Testis (tissue), 3 donors: ENCODE data around the gene PTPRD. TPM values are rescaled to one million over a fixed set of nuclear protein-coding genes. Genes with fewer than 3 reads are reported as not detected.

ENCODE experiments used
- DNase-seq: peaks from one replicate; pipeline ENCODE4 v3.0.0-alpha.2; 2019
- H3K27ac ChIP-seq, 2 donors: fragments of 200-600 bp; sonication (generic); one replicate each; pipeline ENCODE4 v1.5.1; 2019
- H3K27me3 ChIP-seq: fragments of 200-600 bp; sonication (generic); one replicate; pipeline ENCODE4 v1.5.1; 2019
- H3K36me3 ChIP-seq: fragments of 200-600 bp; sonication (generic); one replicate; pipeline ENCODE4 v1.5.1; 2017; ENCODE audit warnings: low read depth; ENCODE audit errors: missing control alignments
- H3K4me1 ChIP-seq: fragments of 200-600 bp; sonication (generic); one replicate; pipeline ENCODE4 v1.5.1; 2019
- H3K4me3 ChIP-seq, 2 donors: fragments of 200-600 bp; sonication (generic); one replicate each; pipeline ENCODE4 v1.5.1; 2017 to 2019
- H3K9me3 ChIP-seq: fragments of 200-600 bp; sonication (generic); one replicate; pipeline ENCODE4 v1.5.1; 2017
- CTCF ChIP-seq, 3 experiments: fragments of 450-650 bp in 2 of 3; fragments of 200-600 bp in 1 of 3; sonication (generic) in 1 of 3; IDR thresholded peaks; one replicate each; pipeline ENCODE4 v1.5.1; 2016 to 2019; ENCODE audit warnings: antibody characterized with exemption in 3 of 3, mild to moderate bottlenecking in 2 of 3, moderate library complexity in 1 of 3
- POLR2A ChIP-seq: fragments of 450-650 bp; IDR thresholded peaks from one replicate; pipeline ENCODE4 v1.6.1; 2017; ENCODE audit warnings: antibody characterized with exemption, mild to moderate bottlenecking, moderate library complexity
- WGBS, 2 donors: methylation state at CpG; one replicate each; pipeline ENCODE4 v1.1.5; 2018; 5-methylcytosine and 5-hydroxymethylcytosine counted together
- intact Hi-C: fragments of 100-400 bp; cut with DNase I; formaldehyde crosslinking; loops from one replicate; pipeline ENCODE4 v1.15.1; 2023; ENCODE audit warnings: low total_unique reads
- polyA plus RNA-seq: library from polyadenylated mRNA; stranded (reverse); fragments of 350-450 nt; fragmentation: Illumina TruSeq; extraction: RNeasy Lipid Tissue Mini Kit (QIAGEN cat#74804); gene quantifications from one replicate; pipeline ENCODE4 v1.2.3, GENCODE V29; 2014; ENCODE audit warnings: low read depth, low replicate concordance; ENCODE audit not compliant: insufficient read depth
- total RNA-seq, 2 donors: library from RNA; depleted of rRNA; stranded (reverse); fragments of >200 nt; gene quantifications; one replicate each; pipeline ENCODE4 v1.2.3, GENCODE V29; 2016

PTPRD gene
- total and polyA plus RNA-seq, 3 donors from 2014 or later = 15.4 to 33.6 (median 32.5) TPM

GRCh38 chr9:10434412-10434811 is 178.4 kb downstream of the PTPRD start:
- intact Hi-C loops = no loop called here
- no peaks in the 10 kb centered on the region for H3K27me3 ChIP-seq
- H3K9me3 ChIP-seq = no peaks in the 10 kb centered on the region
- DNase-seq = no peak
- no peak overlapping the region for H3K4me3 ChIP-seq
- H3K36me3 ChIP-seq = no peaks in the 10 kb centered on the region
- no peaks in the 10 kb centered on the region for H3K4me1 ChIP-seq
- no peak for TF ChIP-seq POLR2A
- no peak for TF ChIP-seq CTCF (IDR thresholded peaks at IDR 0.05)
- H3K27ac ChIP-seq = no peak overlapping the region
- WGBS, 2 donors = 83 to 100% methylated on average over 1 of the region's 1 CpG

GRCh38 chr9:10411272-10411671 is 201.5 kb downstream of the PTPRD start:
- Histone ChIP-seq H3K36me3 (no peaks in the 10 kb centered on the region), H3K27ac (no peak overlapping the region), H3K4me3 (no peak overlapping the region), H3K9me3 (no peaks in the 10 kb centered on the region), H3K4me1 (no peaks in the 10 kb centered on the region), H3K27me3 (no peaks in the 10 kb centered on the region)
- TF ChIP-seq CTCF (IDR thresholded peaks at IDR 0.05) (no peak), POLR2A (no peak)
- DNase-seq = no peak
- intact Hi-C loops = loop anchor here (10.0 kb wide), 1 partner anchor 64 kb away; no protein-coding TSS in a partner anchor

GRCh38 chr9:10403283-10403682 is 209.5 kb downstream of the PTPRD start:
- Histone ChIP-seq H3K27ac (no peak overlapping the region), H3K4me1 (no peaks in the 10 kb centered on the region), H3K4me3 (no peak overlapping the region), H3K9me3 (no peaks in the 10 kb centered on the region), H3K36me3 (no peaks in the 10 kb centered on the region), H3K27me3 (no peaks in the 10 kb centered on the region)
- TF ChIP-seq POLR2A (no peak), CTCF (IDR thresholded peaks at IDR 0.05) (no peak)
- 83% methylated on average over 1 of the region's 1 CpG for WGBS, 2 donors
- DNase-seq = no peak
- intact Hi-C loops = no loop called here

- Histone ChIP-seq H3K27me3 (no peaks in the 10 kb centered on the region), H3K4me3 (no peak overlapping the region), H3K36me3 (no peaks in the 10 kb centered on the region), H3K9me3 (no peaks in the 10 kb centered on the region), H3K27ac (no peak overlapping the region), H3K4me1 (no peaks in the 10 kb centered on the region)
- no peak for TF ChIP-seq CTCF (IDR thresholded peaks at IDR 0.05)
- TF ChIP-seq POLR2A = no peak
- WGBS, 2 donors = 65 to 73% methylated on average over 2 of the region's 2 CpGs
- intact Hi-C loops = no loop called here
- no peak for DNase-seq
Measured at GRCh38 chr9:10396615-10397014, 216.2 kb downstream of the PTPRD start.

GRCh38 chr9:10387282-10387681 is 225.5 kb downstream of the PTPRD start:
- intact Hi-C loops = no loop called here
- Histone ChIP-seq H3K27me3 (no peaks in the 10 kb centered on the region), H3K27ac (no peak overlapping the region), H3K36me3 (no peaks in the 10 kb centered on the region), H3K4me1 (no peaks in the 10 kb centered on the region), H3K4me3 (no peak overlapping the region), H3K9me3 (no peaks in the 10 kb centered on the region)
- no peak for DNase-seq
- TF ChIP-seq CTCF (IDR thresholded peaks at IDR 0.05) = no peak
- TF ChIP-seq POLR2A = no peak
- WGBS, 2 donors = 95 to 100% methylated on average over 1 of the region's 1 CpG
